NCI-H748 treated with DMSO at 0.1 percent for 48 hours (cell line): Measurements from ENCODE around the gene BMPR1B.

Experiments used
- DNase-seq: peaks from one replicate; lab custom pipeline; 2025; lab: John Stamatoyannopoulos, UW

Gene BMPR1B

GRCh38 chr4:94757192-94758140, at the start of gene BMPR1B:
Gene BMPR1B (plus strand): TSS chr4:94757955. CDS start chr4:95104425, 346,470 bp downstream.
- DNase-seq = no peak

GRCh38 chr4:94711635-94712034, 46.1 kb upstream of the BMPR1B start:
- no peak for DNase-seq

- no peak for DNase-seq
Measured at GRCh38 chr4:94714365-94715160, 43.2 kb upstream of the BMPR1B start.

- no peak for DNase-seq
Measured at GRCh38 chr4:94715726-94716125, 42.0 kb upstream of the BMPR1B start.

GRCh38 chr4:94721310-94721709, 36.4 kb upstream of the BMPR1B start:
- no peak for DNase-seq

GRCh38 chr4:94722270-94722669, 35.5 kb upstream of the BMPR1B start:
- no peak for DNase-seq

GRCh38 chr4:94722748-94723147, 35.0 kb upstream of the BMPR1B start:
- DNase-seq = no peak

- DNase-seq = no peak
Measured at GRCh38 chr4:94724016-94724790, 33.6 kb upstream of the BMPR1B start.

- DNase-seq = no peak
Measured at GRCh38 chr4:94726524-94727123, 31.1 kb upstream of the BMPR1B start.

GRCh38 chr4:94728056-94728766, 29.5 kb upstream of the BMPR1B start:
- no peak for DNase-seq

- DNase-seq = no peak
Measured at GRCh38 chr4:94732358-94732698, 25.4 kb upstream of the BMPR1B start.

- no peak for DNase-seq
Measured at GRCh38 chr4:94739741-94740140, 18.0 kb upstream of the BMPR1B start.

- DNase-seq = no peak
Measured at GRCh38 chr4:94741304-94741703, 16.5 kb upstream of the BMPR1B start.

GRCh38 chr4:94743838-94744237, 13.9 kb upstream of the BMPR1B start:
- DNase-seq = no peak

GRCh38 chr4:94744850-94745249, 12.9 kb upstream of the BMPR1B start:
- no peak for DNase-seq

GRCh38 chr4:94746746-94747145, 11.0 kb upstream of the BMPR1B start:
- no peak for DNase-seq

- DNase-seq = no peak
Measured at GRCh38 chr4:94758141-94758699, 465 bp downstream of the BMPR1B start.

GRCh38 chr4:94758700-94759399, 1.1 kb downstream of the BMPR1B start:
- DNase-seq = peak; percentile 8

- DNase-seq = no peak
Measured at GRCh38 chr4:94759767-94760211, 2.0 kb downstream of the BMPR1B start.

- DNase-seq = no peak
Measured at GRCh38 chr4:94762326-94762725, 4.6 kb downstream of the BMPR1B start.
